GM18526 (cell line): ENCODE measurements around the gene SLC51B.

Source experiments
- POLR2A ChIP-seq: IDR thresholded peaks from 3 replicates; pipeline ENCODE4 v1.6.1; 2011; ENCODE audit not compliant: insufficient read length; ENCODE audit errors: extremely low read depth

SLC51B gene

GRCh38 chr15:65069779-65070546, 24.8 kb downstream of the SLC51B start:
- TF ChIP-seq POLR2A = no peak

GRCh38 chr15:65071381-65071811, 26.2 kb downstream of the SLC51B start:
- no peak for TF ChIP-seq POLR2A

GRCh38 chr15:65072027-65072426, 26.8 kb downstream of the SLC51B start:
- no peak for TF ChIP-seq POLR2A

- TF ChIP-seq POLR2A = no peak
Measured at GRCh38 chr15:65072617-65073016, 27.4 kb downstream of the SLC51B start.

- TF ChIP-seq POLR2A = no peak
Measured at GRCh38 chr15:65076486-65077290, 31.5 kb downstream of the SLC51B start, which contains the start of gene KBTBD13. KBTBD13 (plus strand) TSS chr15:65076746; CDS start chr15:65076816, 70 bp downstream.

GRCh38 chr15:65077291-65077980, 32.2 kb downstream of the SLC51B start:
- no peak for TF ChIP-seq POLR2A

- no peak for TF ChIP-seq POLR2A
Measured at GRCh38 chr15:65077981-65078352, 32.8 kb downstream of the SLC51B start.

- TF ChIP-seq POLR2A = no peak
Measured at GRCh38 chr15:65079580-65079979, 34.4 kb downstream of the SLC51B start.

GRCh38 chr15:65081270-65081669, 36.1 kb downstream of the SLC51B start:
- no peak for TF ChIP-seq POLR2A

- no peak for TF ChIP-seq POLR2A
Measured at GRCh38 chr15:65081758-65082157, 36.6 kb downstream of the SLC51B start.

- no peak for TF ChIP-seq POLR2A
Measured at GRCh38 chr15:65082303-65082953, 37.2 kb downstream of the SLC51B start.

GRCh38 chr15:65083262-65083701, 38.1 kb downstream of the SLC51B start:
- no peak for TF ChIP-seq POLR2A

- no peak for TF ChIP-seq POLR2A
Measured at GRCh38 chr15:65084500-65085206, 39.5 kb downstream of the SLC51B start.

GRCh38 chr15:65085207-65085753, 40.1 kb downstream of the SLC51B start:
- TF ChIP-seq POLR2A = no peak
